Peyer's patch (tissue), 4 donors: ENCODE data around the gene EEF1AKMT3. TPM values are rescaled to one million over a fixed set of nuclear protein-coding genes. Genes with fewer than 3 reads are reported as not detected.

ENCODE experiments used
- DNase-seq, 3 donors: peaks; one replicate each; pipeline ENCODE4 v3.0.0-alpha.2; 2017 to 2019
- H3K27ac ChIP-seq, 4 donors: fragments of 200-600 bp; sonication (generic); one replicate each; pipeline ENCODE4 v1.5.1; 2016 to 2019
- H3K27me3 ChIP-seq, 2 donors: fragments of 200-600 bp; sonication (generic); one replicate each; pipeline ENCODE4 v1.5.1; 2019
- H3K36me3 ChIP-seq, 3 donors: fragments of 200-600 bp; sonication (generic); one replicate each; pipeline ENCODE4 v1.5.1; 2016 to 2019
- H3K4me1 ChIP-seq, 4 donors: fragments of 200-600 bp; sonication (generic); one replicate each; pipeline ENCODE4 v1.5.1; 2016 to 2019
- H3K4me3 ChIP-seq, 4 donors: fragments of 200-600 bp; sonication (generic); 1 replicate in 3 of 4; 2 replicates in 1 of 4; pipeline ENCODE4 v1.5.1; 2016 to 2019; ENCODE audit warnings: mild to moderate bottlenecking in 1 of 4
- H3K9me3 ChIP-seq, 4 donors: fragments of 200-600 bp; sonication (generic); one replicate each; pipeline ENCODE4 v1.5.1; 2016 to 2019; ENCODE audit warnings: mild to moderate bottlenecking in 1 of 4
- CTCF ChIP-seq, 6 experiments: fragments of 450-650 bp in 4 of 6; fragments of 200-600 bp in 2 of 6; sonication (generic) in 1 of 6; IDR thresholded peaks; one replicate each; pipeline ENCODE4 v1.5.1; 2017 to 2019; ENCODE audit warnings: antibody characterized with exemption in 6 of 6, mild to moderate bottlenecking in 3 of 6, moderate library complexity in 1 of 6
- POLR2A ChIP-seq, 2 donors: fragments of 450-650 bp; IDR thresholded peaks; one replicate each; pipeline ENCODE4 v1.5.1; 2017; ENCODE audit warnings: antibody characterized with exemption in 2 of 2, mild to moderate bottlenecking in 2 of 2, moderate library complexity in 2 of 2
- total RNA-seq, 4 donors: library from RNA; depleted of rRNA; stranded (reverse); fragments of >200 nt; gene quantifications; one replicate each; pipeline ENCODE4 v1.1.0, GENCODE V29; 2016

Gene EEF1AKMT3
- total RNA-seq, 4 donors from 2014 or later, result 1.4 to 7.4 (median 2.7) TPM

GRCh38 chr12:57740656-57741412 lies 31.6 kb upstream of the EEF1AKMT3 start:
- peak overlapping the region; percentile 33 to 45 (median 38) for H3K4me3 ChIP-seq
- H3K36me3 ChIP-seq, result no peaks in the 10 kb centered on the region
- peak in 2 of 3 donors; percentile 88 to 91 for DNase-seq
- peaks cover 0 to 37% of the 10 kb centered on the region in 2 donors for H3K27me3 ChIP-seq
- peak overlapping the region in 2 of 4 donors; percentile 78 to 80 for H3K27ac ChIP-seq
- H3K4me1 ChIP-seq, result peaks cover 0 to 34% (median 20%) of the 10 kb centered on the region in 4 donors
- TF ChIP-seq CTCF (IDR thresholded peaks at IDR 0.05), result no peak
- TF ChIP-seq POLR2A (IDR thresholded peaks at IDR 0.05), result no peak
- no peaks in the 10 kb centered on the region for H3K9me3 ChIP-seq

- Histone ChIP-seq H3K9me3 (no peaks in the 10 kb centered on the region), H3K27me3 (peaks cover 0 to 33% of the 10 kb centered on the region in 2 donors), H3K27ac (peak overlapping the region; percentile 10 to 80 (median 66)), H3K36me3 (no peaks in the 10 kb centered on the region), H3K4me3 (peak overlapping the region; percentile 33 to 45 (median 38)), H3K4me1 (peaks cover 0 to 30% (median 20%) of the 10 kb centered on the region in 4 donors)
- no peak for DNase-seq
- no peak for TF ChIP-seq CTCF (IDR thresholded peaks at IDR 0.05)
- TF ChIP-seq POLR2A (IDR thresholded peaks at IDR 0.05), result no peak
Measured at GRCh38 chr12:57741413-57741789, 31.0 kb upstream of the EEF1AKMT3 start.

GRCh38 chr12:57741844-57742738 lies 30.3 kb upstream of the EEF1AKMT3 start:
- Histone ChIP-seq H3K4me3 (peak overlapping the region; percentile 33 to 45 (median 38)), H3K27me3 (peaks cover 0 to 26% of the 10 kb centered on the region in 2 donors), H3K4me1 (peaks cover 0 to 23% (median 19%) of the 10 kb centered on the region in 4 donors), H3K9me3 (no peaks in the 10 kb centered on the region), H3K36me3 (peaks cover 0 to 6% (median 0%) of the 10 kb centered on the region in 3 donors), H3K27ac (peak overlapping the region; percentile 10 to 80 (median 66))
- TF ChIP-seq POLR2A (IDR thresholded peaks at IDR 0.05) (no peak), CTCF (IDR thresholded peaks at IDR 0.05) (peak in 5 of 6 experiments; percentile 30 to 70 (median 38))
- DNase-seq, result peak in 2 of 3 donors; percentile 83 to 89

GRCh38 chr12:57743769-57744168 lies 28.6 kb upstream of the EEF1AKMT3 start:
- peak overlapping the region in 1 of 4 donors; percentile 95 for H3K27ac ChIP-seq
- no peak for TF ChIP-seq CTCF (IDR thresholded peaks at IDR 0.05)
- no peak for TF ChIP-seq POLR2A (IDR thresholded peaks at IDR 0.05)

GRCh38 chr12:57744194-57744776 lies 28.1 kb upstream of the EEF1AKMT3 start:
- DNase-seq, result peak; percentile 54 to 85 (median 80)
- H3K4me3 ChIP-seq, result peak overlapping the region; percentile 62 to 85 (median 79)
- peaks cover 0 to 20% (median 8%) of the 10 kb centered on the region in 4 donors for H3K4me1 ChIP-seq
- TF ChIP-seq CTCF (IDR thresholded peaks at IDR 0.05), result no peak
- TF ChIP-seq POLR2A (IDR thresholded peaks at IDR 0.05), result no peak
- H3K27ac ChIP-seq, result peak overlapping the region; percentile 85 to 95 (median 95)
- peaks cover 0 to 28% (median 0%) of the 10 kb centered on the region in 3 donors for H3K36me3 ChIP-seq
- H3K9me3 ChIP-seq, result no peaks in the 10 kb centered on the region
- peaks cover 0 to 4% of the 10 kb centered on the region in 2 donors for H3K27me3 ChIP-seq

More at GRCh38 chr12:57743769-57744168, 28.6 kb upstream of the EEF1AKMT3 start:
- Histone ChIP-seq H3K27me3 (peaks cover 0 to 10% of the 10 kb centered on the region in 2 donors), H3K4me3 (no peak overlapping the region), H3K9me3 (no peaks in the 10 kb centered on the region), H3K4me1 (peaks cover 0 to 20% (median 8%) of the 10 kb centered on the region in 4 donors), H3K36me3 (peaks cover 0 to 23% (median 0%) of the 10 kb centered on the region in 3 donors)
- no peak for DNase-seq
